OCI-LY7 (cell line): ENCODE results near the gene ZNF324B. TPM values are rescaled to one million over a fixed set of nuclear protein-coding genes. Genes with fewer than 3 reads are reported as not detected.

Source experiments
- BruUV-seq: library from RNA; stranded (reverse); fragments of 400-500 nt; replicated peaks from 2 replicates; lab custom pipeline; 2021; lab: Mats Ljungman, UMichigan
- CTCF ChIA-PET: fragments of 300-600 bp; sonication (Branson Sonifier 250); formaldehyde crosslinking; loops from one replicate; lab custom pipeline; 2022; ENCODE audit warnings: antibody characterized with exemption; ENCODE audit not compliant: unreplicated experiment; lab: Charles Lee
- POLR2A ChIA-PET: fragments of 300-600 bp; sonication (Branson Sonifier 250); formaldehyde crosslinking; loops from one replicate; lab custom pipeline; 2022; ENCODE audit warnings: antibody characterized with exemption; lab: Charles Lee
- DNase-seq: peaks from one replicate; pipeline ENCODE4 v3.0.0-alpha.2; 2015; ENCODE audit warnings: low spot score
- H2AFZ ChIP-seq: fragments of 200-600 bp; sonication (generic), shearing (Covaris generic); 2 replicates; pipeline ENCODE4 v1.6.1; 2014; ENCODE audit warnings: mild to moderate bottlenecking, antibody characterized with exemption, low read length, moderate library complexity
- H3K27ac ChIP-seq: fragments of 200-600 bp; sonication (generic); 2 replicates; pipeline ENCODE4 v1.5.1; 2014; ENCODE audit warnings: mixed run types, low read depth, mild to moderate bottlenecking, moderate library complexity, low read length, inconsistent platforms; ENCODE audit not compliant: poor library complexity, severe bottlenecking
- H3K36me3 ChIP-seq: fragments of 200-600 bp; sonication (generic); 2 replicates; pipeline ENCODE4 v1.6.1; 2014; ENCODE audit warnings: mild to moderate bottlenecking, antibody characterized with exemption, low read length, moderate library complexity, mixed read lengths; ENCODE audit not compliant: insufficient read depth
- H3K4me1 ChIP-seq: fragments of 200-600 bp; sonication (generic); 2 replicates; pipeline ENCODE4 v1.5.1; 2014; ENCODE audit warnings: mild to moderate bottlenecking, low read length; ENCODE audit not compliant: insufficient read depth, poor library complexity, severe bottlenecking
- H3K4me2 ChIP-seq: fragments of 200-600 bp; sonication (generic); 2 replicates; pipeline ENCODE4 v1.6.1; 2014; ENCODE audit warnings: mild to moderate bottlenecking, low read length
- H3K4me3 ChIP-seq: fragments of 200-600 bp; sonication (generic); 2 replicates; pipeline ENCODE4 v1.5.1; 2014; ENCODE audit warnings: mild to moderate bottlenecking, low read depth, low read length; ENCODE audit not compliant: poor library complexity, severe bottlenecking
- H3K79me2 ChIP-seq: fragments of 200-600 bp; sonication (generic); 2 replicates; pipeline ENCODE4 v1.6.1; 2016; ENCODE audit warnings: low read depth, mild to moderate bottlenecking, low read length, moderate library complexity, mixed read lengths; ENCODE audit not compliant: insufficient read depth
- H3K9me2 ChIP-seq: fragments of 200-600 bp; sonication (generic); 2 replicates; pipeline ENCODE4 v1.6.1; 2016; ENCODE audit warnings: mild to moderate bottlenecking, low read length, mixed read lengths; ENCODE audit not compliant: insufficient read depth
- H3K9me3 ChIP-seq: fragments of 200-600 bp; sonication (generic); 2 replicates; pipeline ENCODE4 v1.6.1; 2014; ENCODE audit warnings: mild to moderate bottlenecking, mixed run types, low read length, mixed read lengths
- H4K20me1 ChIP-seq: fragments of 200-600 bp; sonication (generic); 2 replicates; pipeline ENCODE4 v1.6.1; 2014; ENCODE audit warnings: mild to moderate bottlenecking, antibody characterized with exemption, low read length, moderate library complexity, mixed read lengths; ENCODE audit not compliant: insufficient read depth
- EZH2phosphoT487 ChIP-seq: fragments of 200-600 bp; sonication (generic); IDR thresholded peaks from 2 replicates; pipeline ENCODE4 v1.6.1; 2018; ENCODE audit warnings: low read depth, borderline replicate concordance, mild to moderate bottlenecking, mixed run types, antibody characterized with exemption, low read length, moderate library complexity, mixed read lengths
- intact Hi-C: fragments of 100-400 bp; cut with micrococcal nuclease; formaldehyde crosslinking; loops from one replicate; pipeline ENCODE4 v1.10.0; 2022; ENCODE audit not compliant: unreplicated experiment
- total RNA-seq, 2 experiments: library from RNA; depleted of rRNA in 1 of 2; stranded (reverse); fragments of >200 nt in 1 of 2; shearing (Covaris generic) in 1 of 2; gene quantifications; 2 replicates each; pipeline ENCODE4 v1.2.3, GENCODE V29; 2014 to 2022
- TF ChIP-seq, protein P1 (sequence below): fragments of 200-600 bp; sonication (generic); conservative IDR thresholded peaks from 2 replicates; pipeline ENCODE4 v1.5.1; 2014; ENCODE audit warnings: mild to moderate bottlenecking, antibody characterized with exemption, low read length, moderate library complexity, mixed read lengths

The ZNF324B gene
- total RNA-seq, 2 experiments from 2014 or later = 13.8 to 14.5 TPM

DNA sequence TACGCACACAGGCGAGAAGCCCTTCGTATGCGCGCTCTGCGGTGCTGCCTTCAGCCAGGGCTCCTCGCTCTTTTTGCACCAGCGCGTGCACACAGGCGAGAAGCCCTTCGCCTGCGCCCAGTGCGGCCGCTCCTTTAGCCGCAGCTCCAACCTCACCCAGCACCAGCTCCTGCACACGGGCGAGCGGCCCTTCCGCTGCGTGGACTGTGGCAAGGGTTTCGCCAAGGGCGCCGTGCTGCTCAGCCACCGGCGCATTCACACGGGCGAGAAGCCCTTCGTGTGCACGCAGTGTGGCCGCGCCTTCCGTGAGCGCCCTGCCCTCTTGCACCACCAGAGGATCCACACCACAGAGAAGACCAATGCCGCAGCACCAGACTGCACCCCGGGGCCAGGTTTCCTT is 4.7 kb downstream of the ZNF324B start:
- DNase-seq = no peak
- H3K27ac ChIP-seq = no peak overlapping the region

DNA sequence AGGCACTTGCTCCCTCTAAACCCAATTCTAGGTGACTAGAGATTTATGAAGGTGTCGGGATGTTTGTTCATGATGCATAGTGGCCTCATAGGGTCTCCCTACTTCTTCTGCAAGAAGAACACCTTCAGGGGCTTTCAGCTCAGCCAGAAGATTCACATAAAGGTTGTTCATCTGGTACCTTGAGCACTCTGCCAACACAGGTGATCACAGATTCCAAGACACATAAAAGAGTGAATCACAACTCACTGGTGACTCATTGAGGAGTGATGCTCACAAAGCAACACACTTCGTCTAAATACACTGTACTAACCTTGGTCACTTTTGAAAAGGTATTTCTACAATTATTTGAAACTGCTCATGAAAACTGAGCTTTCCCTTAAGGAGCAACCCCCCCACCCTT is 8.6 kb downstream of the ZNF324B start:
- POLR2A ChIA-PET = no interaction called here

More for the DNA sequence above, 4.7 kb downstream of the ZNF324B start:
- no peak for TF ChIP-seq EZH2phosphoT487
- TF ChIP-seq, protein P1, sequence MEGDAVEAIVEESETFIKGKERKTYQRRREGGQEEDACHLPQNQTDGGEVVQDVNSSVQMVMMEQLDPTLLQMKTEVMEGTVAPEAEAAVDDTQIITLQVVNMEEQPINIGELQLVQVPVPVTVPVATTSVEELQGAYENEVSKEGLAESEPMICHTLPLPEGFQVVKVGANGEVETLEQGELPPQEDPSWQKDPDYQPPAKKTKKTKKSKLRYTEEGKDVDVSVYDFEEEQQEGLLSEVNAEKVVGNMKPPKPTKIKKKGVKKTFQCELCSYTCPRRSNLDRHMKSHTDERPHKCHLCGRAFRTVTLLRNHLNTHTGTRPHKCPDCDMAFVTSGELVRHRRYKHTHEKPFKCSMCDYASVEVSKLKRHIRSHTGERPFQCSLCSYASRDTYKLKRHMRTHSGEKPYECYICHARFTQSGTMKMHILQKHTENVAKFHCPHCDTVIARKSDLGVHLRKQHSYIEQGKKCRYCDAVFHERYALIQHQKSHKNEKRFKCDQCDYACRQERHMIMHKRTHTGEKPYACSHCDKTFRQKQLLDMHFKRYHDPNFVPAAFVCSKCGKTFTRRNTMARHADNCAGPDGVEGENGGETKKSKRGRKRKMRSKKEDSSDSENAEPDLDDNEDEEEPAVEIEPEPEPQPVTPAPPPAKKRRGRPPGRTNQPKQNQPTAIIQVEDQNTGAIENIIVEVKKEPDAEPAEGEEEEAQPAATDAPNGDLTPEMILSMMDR = no peak
- BruUV-seq = no TSS peak
- ChIA-PET POLR2A (no interaction called here), CTCF (no interaction called here)
- H3K36me3 ChIP-seq = peaks cover 5% of the 10 kb centered on the region
- no peak overlapping the region for H3K4me2 ChIP-seq
- H3K9me3 ChIP-seq = no peaks in the 10 kb centered on the region
- H3K79me2 ChIP-seq = no peaks in the 10 kb centered on the region
- no peak overlapping the region for H2AFZ ChIP-seq
- intact Hi-C loops = no loop called here
- no peak overlapping the region for H3K4me3 ChIP-seq
- H3K4me1 ChIP-seq = no peaks in the 10 kb centered on the region
- H4K20me1 ChIP-seq = no peaks in the 10 kb centered on the region
- H3K9me2 ChIP-seq = no peaks in the 10 kb centered on the region

More for the DNA sequence above, 8.6 kb downstream of the ZNF324B start:
- H3K36me3 ChIP-seq = peaks cover 5% of the 10 kb centered on the region
- H3K4me3 ChIP-seq = no peak overlapping the region
- no peak overlapping the region for H2AFZ ChIP-seq
- no peak for DNase-seq
- intact Hi-C loops = no loop called here
- TF ChIP-seq EZH2phosphoT487 = no peak
- TF ChIP-seq, protein P1 = no peak
- no peaks in the 10 kb centered on the region for H3K9me3 ChIP-seq
- no TSS peak for BruUV-seq
- CTCF ChIA-PET = no interaction called here
- H3K27ac ChIP-seq = no peak overlapping the region
- peaks cover 6% of the 10 kb centered on the region for H3K4me1 ChIP-seq
- no peaks in the 10 kb centered on the region for H4K20me1 ChIP-seq
- H3K79me2 ChIP-seq = no peaks in the 10 kb centered on the region
- H3K4me2 ChIP-seq = no peak overlapping the region
- no peaks in the 10 kb centered on the region for H3K9me2 ChIP-seq
